ENCODE results near the gene CAMSAP3.

The CAMSAP3 gene

DNA sequence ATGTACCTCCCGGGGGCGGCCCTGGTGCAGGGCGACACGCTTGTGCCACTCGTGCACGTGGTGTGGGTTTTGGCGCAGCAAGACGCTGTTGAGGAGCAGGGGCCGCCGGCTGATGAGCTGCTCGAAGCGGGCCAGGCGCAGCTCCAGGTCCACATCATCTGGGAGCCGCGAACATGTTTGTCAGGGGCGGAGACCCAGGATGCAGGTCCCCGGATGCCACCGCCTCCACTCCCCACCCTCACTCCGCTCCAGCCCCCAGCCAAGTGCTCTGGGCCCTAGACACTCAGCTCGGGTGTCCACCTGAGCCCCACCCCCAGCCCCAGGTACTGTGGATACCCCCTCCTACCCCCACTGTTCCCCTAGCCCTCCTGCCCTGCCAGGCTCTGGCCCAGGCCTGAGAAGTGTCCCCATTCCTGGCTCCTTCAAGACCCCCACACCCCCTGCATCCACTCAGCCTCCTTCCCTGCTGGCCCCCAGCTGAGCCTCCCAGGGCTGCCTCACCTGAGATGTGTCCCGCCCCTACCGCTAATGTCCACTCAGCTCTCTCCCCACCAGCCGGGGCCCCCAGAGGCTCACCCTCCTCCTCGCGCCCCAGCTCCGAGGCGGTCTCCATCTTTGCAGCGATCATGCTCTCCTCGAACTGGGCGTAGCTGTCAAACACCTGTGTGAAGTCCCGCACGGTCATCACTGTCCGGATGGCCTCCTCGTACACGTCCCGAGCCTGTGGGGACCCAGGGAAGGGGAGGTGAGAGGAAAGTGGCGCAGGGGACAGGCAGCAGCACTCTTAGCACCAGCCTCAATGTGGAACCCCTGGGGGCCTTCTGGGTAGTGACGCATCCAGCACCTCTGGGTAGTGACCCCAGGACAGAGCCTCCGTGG, 28.3 kb downstream of the CAMSAP3 start:
- H3K4me3 Mint-ChIP-seq: no peak overlapping the region
- DNase-seq: no peak
- no peak overlapping the region for H3K27ac Mint-ChIP-seq
- TF ChIP-seq, protein P1, sequence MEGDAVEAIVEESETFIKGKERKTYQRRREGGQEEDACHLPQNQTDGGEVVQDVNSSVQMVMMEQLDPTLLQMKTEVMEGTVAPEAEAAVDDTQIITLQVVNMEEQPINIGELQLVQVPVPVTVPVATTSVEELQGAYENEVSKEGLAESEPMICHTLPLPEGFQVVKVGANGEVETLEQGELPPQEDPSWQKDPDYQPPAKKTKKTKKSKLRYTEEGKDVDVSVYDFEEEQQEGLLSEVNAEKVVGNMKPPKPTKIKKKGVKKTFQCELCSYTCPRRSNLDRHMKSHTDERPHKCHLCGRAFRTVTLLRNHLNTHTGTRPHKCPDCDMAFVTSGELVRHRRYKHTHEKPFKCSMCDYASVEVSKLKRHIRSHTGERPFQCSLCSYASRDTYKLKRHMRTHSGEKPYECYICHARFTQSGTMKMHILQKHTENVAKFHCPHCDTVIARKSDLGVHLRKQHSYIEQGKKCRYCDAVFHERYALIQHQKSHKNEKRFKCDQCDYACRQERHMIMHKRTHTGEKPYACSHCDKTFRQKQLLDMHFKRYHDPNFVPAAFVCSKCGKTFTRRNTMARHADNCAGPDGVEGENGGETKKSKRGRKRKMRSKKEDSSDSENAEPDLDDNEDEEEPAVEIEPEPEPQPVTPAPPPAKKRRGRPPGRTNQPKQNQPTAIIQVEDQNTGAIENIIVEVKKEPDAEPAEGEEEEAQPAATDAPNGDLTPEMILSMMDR (IDR thresholded peaks at IDR 0.05): no peak
- peaks cover 18% of the 10 kb centered on the region for H3K36me3 Mint-ChIP-seq (ENCODE audit: low read depth)
- H3K27me3 Mint-ChIP-seq (ENCODE audit: low read depth, poor library complexity): no peaks in the 10 kb centered on the region
- H3K4me1 Mint-ChIP-seq: peaks cover 14% of the 10 kb centered on the region
- H3K9me3 Mint-ChIP-seq: no peaks in the 10 kb centered on the region

DNA sequence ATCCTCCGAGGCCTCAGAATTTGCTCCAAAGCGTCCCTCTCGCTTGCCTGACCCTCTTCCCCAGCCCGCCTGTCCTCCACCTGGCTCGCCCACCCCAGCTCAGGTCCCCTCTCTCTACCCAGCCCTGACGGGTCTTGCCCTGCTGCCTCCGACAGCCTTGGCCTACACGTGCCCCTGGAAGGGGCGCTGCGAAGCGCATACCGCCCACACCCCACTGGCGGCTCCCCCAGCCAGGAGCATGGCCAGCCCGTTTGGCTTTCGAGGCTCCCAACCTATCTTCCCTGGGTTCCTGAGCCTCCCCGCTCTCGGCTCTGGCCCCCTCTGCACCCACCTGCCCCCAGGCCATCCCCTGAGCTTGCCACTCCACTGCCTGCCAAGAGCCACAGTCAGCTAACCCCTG, 29.1 kb downstream of the CAMSAP3 start:
- H3K4me1 Mint-ChIP-seq: peaks cover 23% of the 10 kb centered on the region
- no peaks in the 10 kb centered on the region for H3K27me3 Mint-ChIP-seq (ENCODE audit: low read depth, poor library complexity)
- TF ChIP-seq, protein P1 (IDR thresholded peaks at IDR 0.05): no peak
- no peak overlapping the region for H3K27ac Mint-ChIP-seq
- H3K9me3 Mint-ChIP-seq: no peaks in the 10 kb centered on the region
- DNase-seq: no peak
- peaks cover 18% of the 10 kb centered on the region for H3K36me3 Mint-ChIP-seq (ENCODE audit: low read depth)
- H3K4me3 Mint-ChIP-seq: no peak overlapping the region

DNA sequence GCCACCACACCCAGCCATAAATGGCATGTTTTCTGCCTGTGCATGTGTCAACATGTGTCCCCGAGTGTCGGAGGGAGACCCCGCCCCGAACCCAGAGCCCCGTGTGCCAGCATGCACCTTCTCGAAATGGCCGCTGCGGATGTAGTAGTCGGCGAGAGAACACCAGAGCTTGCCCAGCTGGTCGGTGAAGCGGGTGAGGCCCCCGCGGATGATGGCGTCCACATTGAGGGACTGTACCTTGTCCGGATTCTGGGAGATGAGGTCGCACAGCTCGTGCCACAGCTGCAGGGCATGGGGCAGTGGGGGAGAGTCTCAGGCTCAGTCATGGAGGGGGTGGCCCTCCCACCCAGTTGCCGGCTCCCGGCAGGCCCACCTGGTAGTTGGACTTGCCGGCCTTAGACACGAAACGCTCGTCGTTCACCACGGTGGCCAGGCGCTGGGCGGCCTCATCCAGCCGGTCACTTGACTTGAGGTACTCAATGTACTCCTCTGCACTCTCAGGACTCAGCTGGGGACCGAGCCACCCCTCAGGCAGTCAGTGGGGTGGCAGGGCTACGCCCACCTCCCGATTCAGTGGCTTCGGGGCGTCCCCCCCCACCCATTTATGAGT, 30.2 kb downstream of the CAMSAP3 start:
- Mint-ChIP-seq H3K4me3 (no peak overlapping the region), H3K4me1 (peaks cover 33% of the 10 kb centered on the region), H3K9me3 (no peaks in the 10 kb centered on the region), H3K27ac (no peak overlapping the region), H3K36me3 (ENCODE audit: low read depth) (peaks cover 18% of the 10 kb centered on the region), H3K27me3 (ENCODE audit: low read depth, poor library complexity) (no peaks in the 10 kb centered on the region)
- TF ChIP-seq, protein P1 (IDR thresholded peaks at IDR 0.05): no peak
- no peak for DNase-seq

- no peak for DNase-seq
- H3K36me3 Mint-ChIP-seq (ENCODE audit: low read depth): peaks cover 12% of the 10 kb centered on the region
- H3K4me3 Mint-ChIP-seq: peak overlapping the region; percentile 99
- H3K4me1 Mint-ChIP-seq: peaks cover 35% of the 10 kb centered on the region
- TF ChIP-seq, protein P1 (IDR thresholded peaks at IDR 0.05): no peak
- H3K27me3 Mint-ChIP-seq (ENCODE audit: low read depth, poor library complexity): no peaks in the 10 kb centered on the region
- no peaks in the 10 kb centered on the region for H3K9me3 Mint-ChIP-seq
- no peak overlapping the region for H3K27ac Mint-ChIP-seq
These were observed 31.5 kb downstream of the CAMSAP3 start for GRCh38 chr19:7627166-7627565.

DNA sequence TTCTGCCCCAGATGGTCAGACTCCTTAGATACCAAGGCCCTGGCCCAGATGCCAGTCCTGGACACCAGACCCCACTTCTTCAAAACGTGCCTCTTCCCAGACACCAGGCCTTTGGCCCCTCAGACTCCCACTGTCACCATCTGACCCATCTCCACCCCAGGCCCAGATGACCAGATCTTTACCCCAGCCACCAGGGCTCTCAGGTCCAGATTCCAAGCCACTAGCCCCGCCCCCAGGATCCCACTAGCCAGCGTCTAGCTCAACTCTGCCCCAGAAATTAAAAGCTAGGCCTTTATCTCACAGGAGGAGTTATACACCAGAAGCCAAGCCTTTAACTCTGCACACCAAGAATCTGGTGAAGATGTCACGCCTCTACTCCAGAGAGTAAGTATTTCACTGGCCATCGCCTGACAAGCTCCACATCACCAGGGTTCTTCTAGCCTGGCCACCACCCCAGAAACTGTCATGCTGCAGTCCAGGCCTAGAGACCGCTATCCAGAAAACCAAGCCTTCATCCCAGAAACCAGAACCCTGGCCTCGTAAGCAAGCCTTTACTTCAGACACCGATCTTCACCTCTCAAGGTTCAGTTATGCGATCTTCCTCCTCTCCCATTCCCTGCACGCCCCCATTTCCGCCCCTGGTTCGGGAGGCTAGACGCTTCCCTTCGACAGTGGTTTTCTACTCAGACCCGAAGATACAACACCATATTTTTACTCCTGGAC, 33.1 kb downstream of the CAMSAP3 start:
- Mint-ChIP-seq H3K27me3 (ENCODE audit: low read depth, poor library complexity) (no peaks in the 10 kb centered on the region), H3K27ac (peak overlapping the region; percentile 99)

More for the DNA sequence above, 33.1 kb downstream of the CAMSAP3 start:
- Mint-ChIP-seq H3K36me3 (ENCODE audit: low read depth) (peaks cover 6% of the 10 kb centered on the region), H3K4me3 (peak overlapping the region; percentile 99), H3K9me3 (no peaks in the 10 kb centered on the region), H3K4me1 (peaks cover 35% of the 10 kb centered on the region)
- TF ChIP-seq, protein P1 (IDR thresholded peaks at IDR 0.05): no peak
- peak; percentile 46 for DNase-seq

All from nephron progenitor cell (in vitro differentiated cells).